Measurements from ENCODE around the gene VAV2.

Gene VAV2

GRCh38 chr9:133815781-133816180 is 176.3 kb downstream of the VAV2 start:
- DNase-seq (ENCODE audit: low read depth, low spot score): no peak

- no peak for DNase-seq (ENCODE audit: low read depth, low spot score)
Measured at GRCh38 chr9:133814586-133815208, 177.4 kb downstream of the VAV2 start.

DNA sequence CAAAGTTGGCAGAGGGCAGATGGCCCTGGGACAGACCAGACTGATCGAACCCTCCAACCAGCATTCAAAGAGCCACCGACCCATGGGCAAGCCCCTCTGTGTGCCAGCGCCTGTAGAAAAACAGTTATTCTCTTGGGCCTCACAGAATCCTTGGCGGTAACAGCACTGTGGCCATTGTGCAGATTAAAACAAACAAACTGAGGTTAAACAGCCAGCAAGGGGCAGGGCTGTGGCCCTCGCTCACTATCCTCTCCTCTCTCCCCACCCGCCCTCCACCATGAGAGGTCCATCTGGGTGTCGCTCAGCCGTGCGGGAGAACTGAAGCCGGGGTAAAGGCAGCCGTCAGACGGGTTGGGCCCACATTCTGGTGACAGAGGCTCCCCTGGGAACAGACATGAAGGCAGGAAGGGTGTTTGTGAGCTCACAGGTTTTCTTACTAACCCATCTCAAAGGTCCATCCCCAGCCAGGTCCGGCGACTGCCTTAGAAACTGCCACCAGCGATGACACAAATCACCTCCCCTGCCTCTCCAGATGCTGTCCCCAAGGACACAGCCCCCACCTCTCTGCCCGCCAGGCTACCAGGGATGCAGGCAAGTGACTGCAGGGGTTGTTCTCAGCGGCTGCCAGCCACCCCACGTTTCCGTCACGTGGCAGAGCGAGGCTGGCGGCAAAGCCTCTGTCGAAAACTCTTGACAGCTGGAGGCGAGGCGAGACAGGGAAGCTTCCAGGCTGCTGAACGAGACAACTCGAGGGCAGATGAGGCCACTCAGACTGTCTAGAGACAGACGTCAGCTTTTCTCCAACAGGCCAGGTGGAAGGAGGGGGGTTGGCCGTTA is 178.2 kb downstream of the VAV2 start:
- no peak for DNase-seq (ENCODE audit: low read depth, low spot score)

DNA sequence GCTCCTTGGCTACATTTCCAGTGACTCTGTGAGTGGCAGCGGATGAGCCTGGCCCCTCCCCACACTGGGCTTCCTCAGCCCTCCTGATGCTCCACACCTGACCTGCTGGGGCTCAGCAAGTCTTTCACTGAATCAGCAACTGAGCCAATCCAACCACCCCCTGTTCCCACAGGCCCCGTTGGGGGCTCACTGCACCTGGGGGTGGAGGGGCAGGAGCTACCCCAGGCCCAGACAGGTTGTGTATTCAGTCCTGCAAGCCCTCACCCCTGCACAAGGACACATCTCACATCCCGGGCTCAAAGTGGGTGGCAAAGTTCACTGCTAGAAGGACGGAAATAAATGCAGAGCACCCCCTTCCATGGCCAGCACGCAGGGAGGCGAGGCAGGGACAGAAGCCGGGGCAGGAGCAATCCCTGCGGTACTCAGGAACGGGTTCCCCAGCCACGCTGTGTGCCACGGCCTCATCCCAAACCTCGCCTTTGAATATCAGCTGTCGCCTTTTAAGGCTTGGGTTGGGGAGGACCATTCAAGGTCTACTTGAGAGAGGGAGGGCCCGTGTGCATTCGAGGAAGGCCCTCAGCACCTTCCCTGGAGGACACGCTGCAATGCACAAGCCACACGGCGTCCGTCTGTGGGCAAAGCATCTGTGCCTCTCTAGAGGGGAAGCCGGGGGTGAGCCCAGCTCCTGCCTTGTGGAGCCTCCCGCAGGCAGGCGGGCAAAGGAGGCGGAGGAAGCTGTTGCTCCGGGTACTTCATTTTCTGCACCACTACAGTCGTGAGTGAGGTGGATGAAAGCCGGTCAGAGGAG is 179.0 kb downstream of the VAV2 start:
- DNase-seq (ENCODE audit: low read depth, low spot score): no peak

DNA sequence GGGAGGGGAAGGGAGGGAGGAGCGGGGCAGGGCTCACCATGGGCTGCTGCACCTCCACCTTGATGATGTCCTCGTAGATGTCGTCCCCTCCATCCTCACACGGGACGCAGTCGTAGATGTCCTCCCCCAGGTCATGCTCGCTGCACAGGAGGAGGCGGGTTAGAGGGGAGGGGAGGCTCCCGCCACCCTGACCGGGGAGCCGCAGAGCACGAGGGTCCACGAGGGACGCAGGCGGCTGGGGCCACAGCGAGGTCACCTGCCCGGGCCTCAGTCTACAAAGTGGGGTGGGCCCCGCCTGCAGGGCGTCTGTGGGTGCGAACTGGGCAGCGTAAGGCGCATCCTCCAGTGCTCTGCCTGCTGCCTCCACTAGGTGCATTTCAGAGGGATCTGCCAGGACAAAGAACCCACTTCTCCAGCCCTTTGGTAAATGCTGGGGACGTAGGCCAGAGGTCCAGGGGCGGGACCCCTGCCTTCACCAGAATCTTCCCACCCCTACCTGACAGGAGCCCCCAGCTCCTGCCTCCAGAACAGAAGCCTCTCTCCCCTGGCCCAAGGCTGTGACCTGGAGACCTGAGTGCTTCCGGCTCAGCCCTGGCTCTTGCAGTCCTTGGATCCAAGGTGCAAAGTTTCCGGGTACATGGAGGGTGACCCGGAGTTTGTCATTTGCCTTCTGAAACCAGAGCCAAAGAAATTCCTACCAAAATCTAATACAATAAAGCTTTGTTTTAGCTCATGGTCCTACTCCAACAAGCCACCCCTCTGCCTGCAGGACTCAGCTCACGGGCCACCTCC is 179.9 kb downstream of the VAV2 start:
- no peak for DNase-seq (ENCODE audit: low read depth, low spot score)

GRCh38 chr9:133811471-133811870 is 180.7 kb downstream of the VAV2 start:
- no peak for DNase-seq (ENCODE audit: low read depth, low spot score)

DNA sequence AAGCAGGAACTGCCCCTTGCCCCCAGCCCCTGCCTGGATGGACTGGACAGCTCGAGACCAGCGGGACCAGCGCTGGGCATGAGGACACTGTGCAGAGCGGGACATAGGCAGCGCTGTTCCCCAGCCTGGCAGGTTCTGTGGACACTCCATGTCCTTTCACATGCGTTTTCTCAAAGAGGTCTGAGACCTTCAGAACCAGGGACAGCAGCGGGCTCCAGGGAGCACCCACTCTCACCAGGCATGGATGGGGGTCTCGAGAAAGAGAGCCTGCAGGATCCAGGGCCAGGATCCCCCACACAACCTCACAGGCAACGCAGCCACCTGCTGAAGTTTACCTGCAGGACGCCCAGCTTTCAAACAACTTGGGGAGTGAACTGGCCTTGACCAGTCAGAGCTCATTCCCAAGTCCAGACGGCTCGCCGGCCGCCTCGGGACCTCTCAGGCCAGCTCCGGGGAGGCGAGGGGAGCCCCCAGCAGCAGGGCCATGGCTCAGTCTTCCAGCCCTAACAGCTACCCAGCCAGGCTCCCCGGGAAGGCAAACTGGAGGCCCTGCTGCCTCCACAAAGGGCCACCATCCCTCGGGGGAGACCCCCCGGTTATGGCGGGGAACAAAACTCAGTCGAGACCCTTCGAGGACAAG is 181.4 kb downstream of the VAV2 start:
- DNase-seq (ENCODE audit: low read depth, low spot score): no peak

- no peak for DNase-seq (ENCODE audit: low read depth, low spot score)
Measured at GRCh38 chr9:133809335-133809734, 182.8 kb downstream of the VAV2 start.

- DNase-seq (ENCODE audit: low read depth, low spot score): no peak
Measured at GRCh38 chr9:133807818-133808217, 184.3 kb downstream of the VAV2 start.

DNA sequence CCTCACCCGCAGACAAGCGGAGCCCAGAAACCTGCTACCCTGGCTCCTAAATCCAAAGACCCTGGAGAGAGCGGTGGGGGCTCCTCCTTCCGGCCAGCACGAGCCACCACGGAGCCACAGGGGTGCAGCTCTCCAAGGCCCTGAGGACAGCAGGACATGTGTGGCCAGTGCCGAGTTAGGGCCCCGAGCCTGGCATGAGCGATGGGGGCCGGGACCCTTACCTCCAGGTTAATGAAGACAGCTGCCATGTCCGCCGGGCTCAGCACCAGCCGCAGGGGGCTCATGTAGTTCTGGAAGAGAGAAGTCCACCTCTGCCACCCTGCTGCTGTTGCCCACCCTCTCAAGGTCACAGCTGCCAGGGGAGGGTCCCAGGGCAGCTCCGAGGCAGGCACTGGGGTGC is 185.1 kb downstream of the VAV2 start:
- DNase-seq (ENCODE audit: low read depth, low spot score): no peak

GRCh38 chr9:133806623-133807010 is 185.5 kb downstream of the VAV2 start:
- DNase-seq (ENCODE audit: low read depth, low spot score): no peak

DNA sequence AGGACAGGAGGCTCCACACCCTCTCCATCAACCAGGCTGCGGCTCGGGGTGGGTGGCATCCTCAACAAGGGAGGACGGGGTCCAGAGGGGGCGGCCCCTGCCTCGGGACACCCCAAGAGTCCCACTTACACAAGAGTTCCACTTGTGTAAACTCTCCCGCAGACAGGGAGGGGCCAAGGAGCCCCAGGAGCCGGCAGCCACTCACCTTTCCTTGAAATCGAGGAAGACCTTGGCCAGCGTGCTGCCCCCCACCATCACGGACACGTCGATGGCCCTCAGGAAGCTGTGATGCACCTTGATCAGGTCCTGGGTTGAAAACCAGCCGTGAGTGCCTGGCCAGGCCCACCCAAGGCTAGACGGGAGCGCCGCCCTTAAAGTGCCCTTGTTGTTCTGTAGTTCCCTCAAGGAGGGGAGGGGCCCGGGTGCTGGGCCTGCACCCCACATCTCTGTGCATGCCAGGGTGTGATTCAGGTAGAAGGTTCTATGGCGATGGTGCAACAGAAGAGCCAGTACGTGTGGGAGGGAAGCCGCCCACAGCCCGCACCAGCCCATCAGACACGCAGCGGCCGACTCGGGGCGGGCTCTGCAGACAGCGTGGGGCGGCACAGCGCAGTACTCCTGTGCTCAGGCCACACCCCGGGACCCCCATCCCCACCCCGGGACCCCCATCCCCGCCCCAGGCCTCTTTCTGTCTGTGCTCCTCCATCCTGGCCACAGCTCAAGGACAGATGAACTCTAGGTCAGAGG is 186.1 kb downstream of the VAV2 start:
- no peak for DNase-seq (ENCODE audit: low read depth, low spot score)

DNA sequence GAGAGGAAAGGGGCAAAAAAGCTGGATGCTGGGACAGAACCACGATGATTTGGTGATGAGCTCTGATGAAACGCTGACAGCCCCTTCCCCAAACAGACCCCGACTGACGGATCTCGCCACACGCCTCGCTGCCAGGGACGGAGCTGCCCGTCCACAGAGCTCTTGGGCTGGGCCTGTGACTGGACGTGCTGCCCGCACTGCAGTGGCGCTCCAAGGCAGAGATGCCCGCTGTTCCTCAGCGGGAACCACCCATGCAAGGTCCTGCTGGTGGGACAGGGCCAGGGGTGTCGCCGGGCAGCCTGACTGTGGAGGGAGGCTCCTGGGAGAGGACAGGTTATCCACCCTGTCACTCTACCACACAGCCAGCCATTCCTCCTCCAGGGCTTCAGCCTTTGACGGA is 187.9 kb downstream of the VAV2 start:
- DNase-seq (ENCODE audit: low read depth, low spot score): no peak

GRCh38 chr9:133803745-133804144 is 188.4 kb downstream of the VAV2 start:
- no peak for DNase-seq (ENCODE audit: low read depth, low spot score)

GRCh38 chr9:133803028-133803585 is 189.0 kb downstream of the VAV2 start:
- no peak for DNase-seq (ENCODE audit: low read depth, low spot score)

GRCh38 chr9:133801739-133802138 is 190.4 kb downstream of the VAV2 start:
- DNase-seq (ENCODE audit: low read depth, low spot score): no peak

DNA sequence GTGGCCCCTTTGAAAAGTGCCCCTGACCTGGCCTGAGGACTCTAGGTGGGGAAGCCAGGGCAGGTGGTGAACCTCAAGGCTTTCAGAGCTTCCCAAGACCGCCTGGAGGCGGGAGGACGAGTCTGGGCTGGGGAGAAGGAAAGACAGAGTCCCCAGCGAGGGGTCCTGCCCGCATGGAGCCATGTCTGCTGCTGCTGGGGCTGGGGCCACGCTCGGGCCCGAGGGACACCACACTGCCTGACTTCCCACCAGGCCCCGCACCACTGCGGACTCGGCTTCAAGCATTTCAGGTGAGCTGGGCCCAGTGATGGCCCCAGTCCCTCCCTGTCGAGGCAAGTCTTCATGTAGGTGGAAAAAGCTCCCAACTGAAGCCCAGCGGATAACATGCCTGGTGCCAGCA is 191.9 kb downstream of the VAV2 start:
- no peak for DNase-seq (ENCODE audit: low read depth, low spot score)

GRCh38 chr9:133799716-133800115 is 192.4 kb downstream of the VAV2 start:
- no peak for DNase-seq (ENCODE audit: low read depth, low spot score)

- DNase-seq (ENCODE audit: low read depth, low spot score): no peak
Measured at GRCh38 chr9:133799106-133799505, 193.0 kb downstream of the VAV2 start.

- DNase-seq (ENCODE audit: low read depth, low spot score): no peak
Measured at GRCh38 chr9:133798160-133798559, 194.0 kb downstream of the VAV2 start.
